ENCODE measurements around the gene REG3G. TPM values are rescaled to one million over a fixed set of nuclear protein-coding genes. Genes with fewer than 3 reads are reported as not detected.
"Not testable (repeated sequence)": the region's sequence is repeated elsewhere in the genome, so short reads cannot be mapped to it uniquely, and the experiment has no call there.

Gene REG3G
- total RNA-seq, 5 donors from 2014 or later (not counting 1 experiment from before 2014, with no cell fraction given): 0.32 to 0.72 (median 0.38) TPM; not detected in 2

DNA sequence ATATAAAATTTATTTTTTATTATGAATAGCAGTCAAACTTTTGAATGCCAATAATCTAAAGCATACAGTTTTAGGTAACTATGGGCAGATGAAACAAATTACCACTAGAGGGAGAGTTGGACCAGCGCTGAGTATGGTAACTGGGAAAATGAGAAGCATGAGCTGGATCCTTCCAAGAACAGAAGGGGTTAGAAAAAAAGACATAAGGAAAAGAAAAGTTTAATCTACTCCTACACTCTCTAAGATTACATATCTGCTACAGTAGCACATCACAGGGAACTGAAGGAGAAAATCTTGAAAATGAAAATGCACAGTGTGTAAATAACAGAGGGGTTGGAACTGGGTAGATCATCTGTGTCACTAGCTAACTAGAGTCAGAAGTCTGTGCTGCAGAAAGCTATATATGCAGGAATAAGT is 15.5 kb downstream of the REG3G start:
- CTCF ChIA-PET: interaction anchor here in 1 of 2 donors (0.8 kb wide), 1 partner anchor 179 kb away, joined by 3 read pairs; no protein-coding TSS in a partner anchor
- Mint-ChIP-seq H3K27me3 (no peaks in the 10 kb centered on the region), H3K4me1 (no peaks in the 10 kb centered on the region), H3K4me3 (no peak overlapping the region), H3K27ac (no peak overlapping the region), H3K36me3 (no peaks in the 10 kb centered on the region), H3K9me3 (peaks cover 4 to 14% (median 6%) of the 10 kb centered on the region in 3 donors)
- Histone ChIP-seq H3K4me3 (ENCODE audit: control insufficient read depth in 1 of 2, extremely low read depth in 1 of 2, low read length in 1 of 2) (no peak overlapping the region), H3K9me3 (no peaks in the 10 kb centered on the region), H3K36me3 (ENCODE audit: control insufficient read depth in 2 of 2, extremely low read depth in 1 of 2, insufficient read depth in 1 of 2, low read length in 1 of 2) (no peaks in the 10 kb centered on the region), H3K27ac (ENCODE audit: low read length) (no peak overlapping the region), H3K4me1 (ENCODE audit: control insufficient read depth in 1 of 2, extremely low read depth in 1 of 2, insufficient read depth in 2 of 2, low read length in 2 of 2) (no peaks in the 10 kb centered on the region), H3K27me3 (replicated peaks in 1 of 2; ENCODE audit: control insufficient read depth in 2 of 2, extremely low read depth in 1 of 2, insufficient read depth in 2 of 2, low read length in 1 of 2) (no peaks in the 10 kb centered on the region)
- POLR2A ChIA-PET: no interaction called here
- DNase-seq (no peak), ATAC-seq (replicated peaks in 1 of 4) (no peak)
- WGBS (ENCODE audit: insufficient coverage): no CpG with 5 or more reads among the region's 1 CpG

DNA sequence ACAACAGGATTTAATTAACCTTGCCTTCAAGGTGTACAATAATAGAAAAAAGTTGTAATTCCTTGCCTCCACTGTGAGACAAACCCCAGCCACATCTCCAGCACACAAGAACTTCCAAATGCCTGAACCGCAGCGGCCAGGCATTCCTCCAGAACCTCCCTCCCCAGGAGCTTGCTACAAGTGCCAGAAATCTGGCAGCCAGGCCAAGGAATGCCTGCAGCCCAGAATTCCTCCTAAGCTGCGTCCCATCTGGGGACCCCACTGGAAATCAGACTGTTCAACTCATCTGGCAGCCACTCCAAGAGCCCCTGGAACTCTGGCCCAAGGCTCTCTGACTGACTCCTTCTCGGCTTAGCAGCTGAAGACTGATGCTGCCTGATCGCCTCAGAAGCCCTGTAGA is 28.0 kb downstream of the REG3G start:
- H3K4me1 ChIP-seq (ENCODE audit: control insufficient read depth in 1 of 2, extremely low read depth in 1 of 2, insufficient read depth in 2 of 2, low read length in 2 of 2); CTCF ChIA-PET; H3K36me3 ChIP-seq (ENCODE audit: control insufficient read depth in 2 of 2, extremely low read depth in 1 of 2, insufficient read depth in 1 of 2, low read length in 1 of 2); H3K27ac ChIP-seq (ENCODE audit: low read length); H3K27me3 ChIP-seq (replicated peaks in 1 of 2; ENCODE audit: control insufficient read depth in 2 of 2, extremely low read depth in 1 of 2, insufficient read depth in 2 of 2, low read length in 1 of 2); H3K27ac Mint-ChIP-seq; POLR2A ChIA-PET; H3K4me1 Mint-ChIP-seq; H3K9me3 ChIP-seq; DNase-seq; ATAC-seq (replicated peaks in 1 of 4); H3K4me3 Mint-ChIP-seq; H3K27me3 Mint-ChIP-seq; H3K36me3 Mint-ChIP-seq; H3K4me3 ChIP-seq (ENCODE audit: control insufficient read depth in 1 of 2, extremely low read depth in 1 of 2, low read length in 1 of 2): not testable (repeated sequence)
- peaks cover 7 to 18% (median 11%) of the 10 kb centered on the region in 3 donors for H3K9me3 Mint-ChIP-seq
- 61% methylated on average over 5 of the region's 5 CpGs for WGBS (ENCODE audit: insufficient coverage)

DNA sequence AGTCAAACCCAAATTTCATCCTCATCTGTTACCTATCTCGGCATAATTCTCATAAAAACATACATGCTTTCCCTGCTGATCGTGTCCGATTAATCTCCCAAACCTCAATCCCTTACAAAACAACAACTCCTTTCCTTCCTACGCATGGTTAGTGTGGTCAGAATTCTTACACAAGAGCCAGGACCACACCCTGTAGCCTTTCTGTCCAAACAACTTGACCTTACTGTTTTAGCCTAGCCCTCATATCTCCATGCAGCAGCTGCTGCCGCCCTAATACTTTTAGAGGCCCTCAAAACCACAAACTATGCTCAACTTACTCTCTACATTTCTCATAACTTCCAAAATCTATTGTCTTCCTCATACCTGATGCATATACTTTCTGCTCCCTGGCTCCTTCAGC is 29.3 kb downstream of the REG3G start:
- POLR2A ChIA-PET; H3K9me3 ChIP-seq; H3K27ac Mint-ChIP-seq; H3K27ac ChIP-seq (ENCODE audit: low read length); H3K36me3 ChIP-seq (ENCODE audit: control insufficient read depth in 2 of 2, extremely low read depth in 1 of 2, insufficient read depth in 1 of 2, low read length in 1 of 2); H3K4me3 ChIP-seq (ENCODE audit: control insufficient read depth in 1 of 2, extremely low read depth in 1 of 2, low read length in 1 of 2); H3K4me1 Mint-ChIP-seq; H3K27me3 ChIP-seq (replicated peaks in 1 of 2; ENCODE audit: control insufficient read depth in 2 of 2, extremely low read depth in 1 of 2, insufficient read depth in 2 of 2, low read length in 1 of 2); DNase-seq; ATAC-seq (replicated peaks in 1 of 4); H3K27me3 Mint-ChIP-seq; H3K4me1 ChIP-seq (ENCODE audit: control insufficient read depth in 1 of 2, extremely low read depth in 1 of 2, insufficient read depth in 2 of 2, low read length in 2 of 2); H3K4me3 Mint-ChIP-seq; H3K36me3 Mint-ChIP-seq; CTCF ChIA-PET: not testable (repeated sequence)
- 76% methylated on average over 2 of the region's 5 CpGs for WGBS (ENCODE audit: insufficient coverage)
- peaks cover 10 to 23% (median 11%) of the 10 kb centered on the region in 3 donors for H3K9me3 Mint-ChIP-seq

DNA sequence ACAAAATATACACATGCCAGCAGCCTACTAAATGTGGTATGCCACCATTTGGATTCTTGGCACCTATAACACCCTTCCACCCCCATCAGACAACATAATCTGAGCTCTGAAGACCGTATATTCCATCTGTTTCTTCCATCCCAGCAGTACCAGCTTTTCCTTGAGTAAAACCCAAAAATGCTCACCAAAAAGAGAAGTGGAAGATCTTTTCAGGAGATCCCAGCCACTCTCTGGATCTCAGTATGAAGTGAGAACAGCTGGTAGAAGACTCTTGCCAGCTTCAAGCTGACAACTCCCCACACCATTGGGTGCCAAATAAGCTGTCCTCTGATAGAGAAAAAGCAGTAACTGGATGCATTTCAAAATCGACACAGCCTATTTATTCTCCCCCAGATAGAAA is 39.7 kb downstream of the REG3G start:
- H3K27me3 Mint-ChIP-seq: no peaks in the 10 kb centered on the region
- WGBS (ENCODE audit: insufficient coverage): no CpG with 5 or more reads among the region's 2 CpGs
- no peak overlapping the region for H3K27ac Mint-ChIP-seq
- Histone ChIP-seq H3K27ac (ENCODE audit: low read length) (no peak overlapping the region), H3K27me3 (replicated peaks in 1 of 2; ENCODE audit: control insufficient read depth in 2 of 2, extremely low read depth in 1 of 2, insufficient read depth in 2 of 2, low read length in 1 of 2) (no peaks in the 10 kb centered on the region), H3K4me1 (ENCODE audit: control insufficient read depth in 1 of 2, extremely low read depth in 1 of 2, insufficient read depth in 2 of 2, low read length in 2 of 2) (no peaks in the 10 kb centered on the region), H3K4me3 (ENCODE audit: control insufficient read depth in 1 of 2, extremely low read depth in 1 of 2, low read length in 1 of 2) (no peak overlapping the region), H3K36me3 (ENCODE audit: control insufficient read depth in 2 of 2, extremely low read depth in 1 of 2, insufficient read depth in 1 of 2, low read length in 1 of 2) (no peaks in the 10 kb centered on the region), H3K9me3 (no peaks in the 10 kb centered on the region)
- H3K36me3 Mint-ChIP-seq: no peaks in the 10 kb centered on the region
- H3K4me3 Mint-ChIP-seq: no peak overlapping the region
- H3K9me3 Mint-ChIP-seq: peaks cover 4 to 28% (median 8%) of the 10 kb centered on the region in 3 donors
- DNase-seq (no peak), ATAC-seq (replicated peaks in 1 of 4) (no peak)
- POLR2A ChIA-PET: no interaction called here
- H3K4me1 Mint-ChIP-seq: no peaks in the 10 kb centered on the region
- CTCF ChIA-PET: no interaction called here

DNA sequence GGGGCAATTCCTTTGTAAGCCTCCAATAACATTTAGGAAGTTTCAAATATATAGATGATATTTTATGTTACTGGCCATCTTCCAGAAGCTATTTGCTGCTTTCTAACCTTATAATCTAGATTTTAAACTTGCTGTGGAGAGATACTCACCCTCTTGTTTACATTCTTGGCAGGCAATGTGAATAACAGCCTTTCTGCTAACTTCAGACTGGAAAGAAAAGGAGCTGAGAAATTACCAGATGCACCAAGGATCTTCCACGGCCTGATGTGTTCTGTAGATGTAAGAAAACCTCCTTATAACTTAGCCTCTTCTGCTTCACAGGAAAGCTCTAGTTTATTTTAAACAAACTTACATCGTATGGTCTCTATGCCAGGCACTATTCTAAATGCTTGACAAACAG is 45.6 kb downstream of the REG3G start:
- H3K4me3 ChIP-seq (ENCODE audit: control insufficient read depth in 1 of 2, extremely low read depth in 1 of 2, low read length in 1 of 2): no peak overlapping the region
- no peaks in the 10 kb centered on the region for H3K4me1 ChIP-seq (ENCODE audit: control insufficient read depth in 1 of 2, extremely low read depth in 1 of 2, insufficient read depth in 2 of 2, low read length in 2 of 2)
- no peaks in the 10 kb centered on the region for H3K9me3 ChIP-seq
- ChIA-PET CTCF (no interaction called here), POLR2A (no interaction called here)
- no peak for DNase-seq
- H3K4me3 Mint-ChIP-seq: no peak overlapping the region
- H3K36me3 Mint-ChIP-seq: no peaks in the 10 kb centered on the region
- no peaks in the 10 kb centered on the region for H3K27me3 Mint-ChIP-seq
- 83% methylated on average over 1 of the region's 2 CpGs for WGBS (ENCODE audit: insufficient coverage)
- no peaks in the 10 kb centered on the region for H3K36me3 ChIP-seq (ENCODE audit: control insufficient read depth in 2 of 2, extremely low read depth in 1 of 2, insufficient read depth in 1 of 2, low read length in 1 of 2)
- peaks cover 3 to 33% (median 13%) of the 10 kb centered on the region in 3 donors for H3K9me3 Mint-ChIP-seq
- H3K27ac Mint-ChIP-seq: no peak overlapping the region
- no peak for ATAC-seq (replicated peaks in 1 of 4)
- no peaks in the 10 kb centered on the region for H3K27me3 ChIP-seq (replicated peaks in 1 of 2; ENCODE audit: control insufficient read depth in 2 of 2, extremely low read depth in 1 of 2, insufficient read depth in 2 of 2, low read length in 1 of 2)
- H3K27ac ChIP-seq (ENCODE audit: low read length): no peak overlapping the region
- no peaks in the 10 kb centered on the region for H3K4me1 Mint-ChIP-seq

Other genes with a start within 250 kb of the REG3G start
- 1 to 10 TPM in 3 of 5 donors, not detected in 2; 4.9 to 6.5 (median 5.4) TPM for gene REG1B, start 62.3 kb downstream of the REG3G start, total RNA-seq
- gene REG1A, start 94.8 kb downstream of the REG3G start, total RNA-seq: 10 to 100 TPM in 1 of 5 donors, 1 to 10 TPM in 2, not detected in 2; 9.1 to 11.7 (median 9.4) TPM
- under 1 TPM in 2 of 5 donors, not detected in 3; 0.35 to 0.46 TPM for gene REG3A, start 134.1 kb downstream of the REG3G start, total RNA-seq